H1 (cell line): ENCODE results near the gene DIPK1A. TPM values are rescaled to one million over a fixed set of nuclear protein-coding genes. Genes with fewer than 3 reads are reported as not detected.

Experiments used
- CTCF ChIA-PET: fragments of 300-600 bp; sonication (Branson Sonifier 250); formaldehyde crosslinking; loops from one replicate; lab custom pipeline; 2021; ENCODE audit not compliant: partially characterized antibody; lab: Charles Lee
- POLR2A ChIA-PET: fragments of 300-600 bp; sonication (Branson Sonifier 250); formaldehyde crosslinking; loops from one replicate; lab custom pipeline; 2021; ENCODE audit warnings: inconsistent platforms; ENCODE audit not compliant: partially characterized antibody; lab: Charles Lee
- DNase-seq, 2 experiments: peaks; one replicate each; pipeline versions ENCODE4 v3.0.0 to v3.0.0-alpha.2; 2010 to 2022; ENCODE audit warnings: low spot score in 2 of 2, low read depth in 1 of 2, mixed read lengths in 1 of 2
- FAIRE-seq: peaks from 2 replicates; lab custom pipeline; 2011; peaks lifted over from hg19 to GRCh38; lab: Jason Lieb, UNC
- H2AFZ ChIP-seq: 2 replicates; pipeline ENCODE4 v1.8.1; 2012; ENCODE audit warnings: low read length, inconsistent platforms
- H2AK5ac ChIP-seq: 2 replicates; pipeline ENCODE4 v1.6.1; 2013; ENCODE audit warnings: low read depth, low read length
- H2BK120ac ChIP-seq: replicated peaks from 2 replicates; pipeline ENCODE3; 2013; ENCODE audit warnings: low read depth, low read length, inconsistent platforms
- H2BK12ac ChIP-seq: 2 replicates; pipeline ENCODE4 v1.6.1; 2013; ENCODE audit warnings: low read depth, low read length
- H2BK15ac ChIP-seq: 2 replicates; pipeline ENCODE4 v1.6.1; 2013; ENCODE audit warnings: low read length
- H2BK20ac ChIP-seq: 2 replicates; pipeline ENCODE4 v1.6.1; 2013; ENCODE audit warnings: low read length
- H2BK5ac ChIP-seq: 2 replicates; pipeline ENCODE4 v1.6.1; 2013; ENCODE audit warnings: low read depth, low read length
- H3K14ac ChIP-seq: 2 replicates; pipeline ENCODE4 v1.6.1; 2013; ENCODE audit warnings: inconsistent platforms; ENCODE audit not compliant: insufficient read length
- H3K18ac ChIP-seq: 2 replicates; pipeline ENCODE4 v1.6.1; 2013; ENCODE audit warnings: low read length; ENCODE audit errors: extremely low read depth
- H3K23ac ChIP-seq: 2 replicates; pipeline ENCODE4 v1.6.1; 2013; ENCODE audit warnings: inconsistent platforms; ENCODE audit not compliant: insufficient read length
- H3K23me2 ChIP-seq: 2 replicates; pipeline ENCODE4 v1.6.1; 2013; ENCODE audit warnings: low read depth, low read length
- H3K27ac ChIP-seq: 2 replicates; pipeline ENCODE4 v1.6.1; 2011; ENCODE audit warnings: low read depth, low read length, inconsistent platforms
- H3K27me3 ChIP-seq, 4 experiments: replicated peaks in 1 of 4; 1 replicate in 1 of 4; 2 replicates in 3 of 4; pipeline versions ENCODE4 v1.6.1 to v1.8.1; 2011 to 2013; ENCODE audit warnings: low read length in 3 of 4, mild to moderate bottlenecking in 3 of 4, inconsistent platforms in 2 of 4, mixed read lengths in 2 of 4, moderate library complexity in 1 of 4; ENCODE audit not compliant: control insufficient read depth in 3 of 4, insufficient read depth in 3 of 4; ENCODE audit errors: extremely low read depth in 1 of 4
- H3K36me3 ChIP-seq, 4 experiments: 2 replicates each; pipeline versions ENCODE4 v1.6.1 to v1.8.1; 2011 to 2013; ENCODE audit warnings: mild to moderate bottlenecking in 4 of 4, low read length in 3 of 4, moderate library complexity in 2 of 4, control low read depth in 1 of 4, inconsistent platforms in 1 of 4; ENCODE audit not compliant: insufficient read depth in 4 of 4, control insufficient read depth in 2 of 4
- H3K4ac ChIP-seq: replicated peaks from 2 replicates; pipeline ENCODE3; 2013; ENCODE audit warnings: low read length, low read depth, mixed read lengths, inconsistent platforms; ENCODE audit not compliant: insufficient read length
- H3K4me1 ChIP-seq, 4 experiments: replicated peaks in 1 of 4; 1 replicate in 1 of 4; 2 replicates in 3 of 4; pipeline versions ENCODE4 v1.6.1 to v1.8.1; 2011 to 2013; ENCODE audit warnings: low read length in 3 of 4, inconsistent platforms in 2 of 4, mixed read lengths in 1 of 4; ENCODE audit not compliant: insufficient read depth in 4 of 4, control insufficient read depth in 3 of 4
- H3K4me2 ChIP-seq, 2 experiments: 2 replicates each; pipeline versions ENCODE4 v1.6.1 to v1.8.1; 2011 to 2013; ENCODE audit warnings: low read depth in 2 of 2, low read length in 2 of 2, control low read depth in 1 of 2, inconsistent platforms in 1 of 2, mild to moderate bottlenecking in 1 of 2; ENCODE audit not compliant: insufficient read depth in 1 of 2
- H3K4me3 ChIP-seq, 4 experiments: fragments of 200-600, 300-600 bp in 1 of 4; sonication (generic), shearing (Covaris generic), sonication (Bioruptor Twin) in 1 of 4; 2 replicates each; pipeline versions ENCODE4 v1.5.1 to v1.8.1; 2011 to 2016; ENCODE audit warnings: low read length in 4 of 4, low read depth in 3 of 4, control low read depth in 2 of 4, inconsistent platforms in 2 of 4, mild to moderate bottlenecking in 2 of 4, mixed read lengths in 1 of 4, moderate library complexity in 1 of 4; ENCODE audit not compliant: insufficient read depth in 2 of 4; ENCODE audit errors: extremely low read depth in 1 of 4
- H3K56ac ChIP-seq: replicated peaks from 2 replicates; pipeline ENCODE3; 2013; ENCODE audit warnings: low read depth, mild to moderate bottlenecking, mixed read lengths, low read length, inconsistent platforms; ENCODE audit not compliant: insufficient read length
- H3K79me1 ChIP-seq: 2 replicates; pipeline ENCODE4 v1.6.1; 2013; ENCODE audit warnings: low read depth, low read length, control low read depth
- H3K79me2 ChIP-seq, 2 experiments: 2 replicates each; pipeline versions ENCODE4 v1.6.1 to v1.8.1; 2012 to 2013; ENCODE audit warnings: low read length in 2 of 2, mild to moderate bottlenecking in 2 of 2, inconsistent platforms in 1 of 2; ENCODE audit not compliant: insufficient read depth in 2 of 2, control insufficient read depth in 1 of 2
- H3K9ac ChIP-seq, 4 experiments: replicated peaks in 1 of 4; 1 replicate in 1 of 4; 2 replicates in 3 of 4; pipeline versions ENCODE4 v1.6.1 to v1.8.1; 2011 to 2013; ENCODE audit warnings: low read depth in 3 of 4, low read length in 3 of 4, control low read depth in 2 of 4, mild to moderate bottlenecking in 2 of 4, moderate library complexity in 2 of 4, inconsistent platforms in 1 of 4; ENCODE audit errors: extremely low read depth in 1 of 4
- H3K9me3 ChIP-seq, 2 experiments: 2 replicates each; pipeline versions ENCODE4 v1.6.1 to v1.8.1; 2012 to 2013; ENCODE audit warnings: mild to moderate bottlenecking in 2 of 2, moderate library complexity in 2 of 2, control low read depth in 1 of 2, inconsistent platforms in 1 of 2, low read depth in 1 of 2, low read length in 1 of 2, mixed read lengths in 1 of 2; ENCODE audit not compliant: insufficient read depth in 2 of 2
- H4K20me1 ChIP-seq, 2 experiments: replicated peaks in 1 of 2; 2 replicates each; pipeline versions ENCODE3 to v1.8.1; 2011 to 2013; ENCODE audit warnings: inconsistent platforms in 2 of 2, low read length in 2 of 2, mild to moderate bottlenecking in 1 of 2; ENCODE audit not compliant: insufficient read depth in 2 of 2, control insufficient read depth in 1 of 2
- H4K5ac ChIP-seq: 2 replicates; pipeline ENCODE4 v1.6.1; 2013; ENCODE audit warnings: low read length, low read depth, mixed read lengths, inconsistent platforms; ENCODE audit not compliant: insufficient read length
- H4K8ac ChIP-seq: 2 replicates; pipeline ENCODE4 v1.8.0; 2013; ENCODE audit warnings: mild to moderate bottlenecking, moderate library complexity, low read length, inconsistent platforms; ENCODE audit not compliant: insufficient read depth; ENCODE audit errors: extremely low read depth
- H4K91ac ChIP-seq: replicated peaks from 2 replicates; pipeline ENCODE3; 2013; ENCODE audit warnings: low read length, mixed read lengths, inconsistent platforms; ENCODE audit not compliant: insufficient read length
- CEBPB ChIP-seq: IDR thresholded peaks from 2 replicates; pipeline ENCODE4 v1.6.1; 2012; ENCODE audit warnings: low read depth, low read length
- CREB1 ChIP-seq: IDR thresholded peaks from 2 replicates; pipeline ENCODE4 v1.6.1; 2012; ENCODE audit warnings: inconsistent platforms
- CTBP2 ChIP-seq: IDR thresholded peaks from 2 replicates; pipeline ENCODE4 v1.7.0; 2011; ENCODE audit warnings: borderline replicate concordance, mild to moderate bottlenecking, moderate library complexity, mixed read lengths, low read length; ENCODE audit not compliant: insufficient read depth, insufficient read length
- EGR1 ChIP-seq: IDR thresholded peaks from 2 replicates; pipeline ENCODE4 v1.6.1; 2011; ENCODE audit warnings: low read depth, low read length, borderline replicate concordance
- KDM4A ChIP-seq: IDR thresholded peaks from one replicate; pipeline ENCODE4 v1.7.1; 2012; ENCODE audit warnings: low read depth, mild to moderate bottlenecking, moderate library complexity, low read length, inconsistent platforms; ENCODE audit not compliant: severe bottlenecking
- POLR2AphosphoS5 ChIP-seq: IDR thresholded peaks from 2 replicates; pipeline ENCODE4 v1.6.1; 2011; ENCODE audit warnings: low read depth, low read length
- SAP30 ChIP-seq: fragments of 300-600 bp; sonication (generic); IDR thresholded peaks from 2 replicates; pipeline ENCODE4 v1.7.1; 2012; ENCODE audit warnings: low read length, moderate library complexity, mild to moderate bottlenecking, inconsistent platforms; ENCODE audit not compliant: insufficient read depth, insufficient replicate concordance
- SP2 ChIP-seq: IDR thresholded peaks from 2 replicates; pipeline ENCODE4 v1.6.1; 2012; ENCODE audit warnings: mild to moderate bottlenecking, low read length, inconsistent platforms
- TAF7 ChIP-seq: optimal IDR thresholded peaks from 2 replicates; pipeline ENCODE3; 2011; ENCODE audit warnings: low read depth, mild to moderate bottlenecking, inconsistent platforms, low read length, moderate library complexity, borderline replicate concordance
- WGBS, 2 experiments: shearing (Covaris generic) in 1 of 2; methylation state at CpG; one replicate each; pipeline versions ENCODE4 v1.1.6 to v1.1.7; 2013 to 2015; ENCODE audit warnings: low lambda C conversion rate in 2 of 2, mixed read lengths in 2 of 2, inconsistent platforms in 1 of 2, low coverage in 1 of 2, missing lambda C conversion rate in 1 of 2; ENCODE audit not compliant: insufficient replicate concordance in 2 of 2, insufficient coverage in 1 of 2, insufficient read length in 1 of 2; ENCODE audit errors: extremely low coverage in 1 of 2, missing lambda C conversion rate in 1 of 2; 5-methylcytosine and 5-hydroxymethylcytosine counted together
- polyA plus RNA-seq, 7 experiments: library from polyadenylated mRNA; depleted of rRNA in 3 of 7; stranded (reverse) in 5 of 7; unstranded in 2 of 7; fragments of >200 nt in 5 of 7; fragments of 200-250 nt in 2 of 7; gene quantifications; 1 replicate in 5 of 7; 2 replicates in 1 of 7; 4 replicates in 1 of 7; pipeline versions ENCODE4 v1.2.1 to v1.2.3, GENCODE V29; 2011 to 2013; ENCODE audit warnings: missing spikeins in 2 of 7, mixed read lengths in 2 of 7
- total RNA-seq: library from RNA; stranded (reverse); fragmentation: NEBNext Ultra II Directional; extraction: Animal tissue kit (Norgen Biotek cat#: 25700); gene quantifications from 2 replicates; pipeline ENCODE4 v1.2.1, GENCODE V29; 2021

The DIPK1A gene
- total and polyA plus RNA-seq, 2 of the 8 experiments (the other 6 are each of a cell fraction or from before 2014, with no cell fraction given): 2.5 to 5.0 TPM

DNA sequence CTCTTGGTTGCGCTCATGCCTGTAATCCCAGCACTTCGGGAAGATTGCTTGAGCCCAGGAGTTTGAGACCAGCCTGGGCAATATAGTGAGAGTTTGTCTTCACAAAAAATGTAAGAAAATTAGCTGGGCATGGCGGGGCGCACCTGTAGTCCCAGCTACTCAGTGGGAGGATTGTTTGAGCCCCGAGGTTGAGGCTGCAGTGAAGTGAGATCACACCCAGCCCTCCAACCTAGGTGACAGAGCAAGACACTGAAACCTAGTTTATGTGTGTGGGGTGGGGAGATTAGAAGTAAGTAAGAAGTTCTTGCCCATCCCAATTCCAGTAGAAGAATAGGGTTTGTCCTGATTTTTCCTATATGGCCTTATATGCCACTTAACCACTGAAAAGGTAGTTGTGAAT is 127.4 kb downstream of the DIPK1A start:
- TF ChIP-seq CEBPB: no peak
- no peak for TF ChIP-seq EGR1
- no peak for TF ChIP-seq SP2
- peak; percentile 76; the same call in 1 of the 2 replicates for TF ChIP-seq POLR2AphosphoS5
- TF ChIP-seq TAF7: no peak
- no peak for TF ChIP-seq CREB1
- no peak for TF ChIP-seq SAP30
- no peak for TF ChIP-seq KDM4A
- no peak for TF ChIP-seq CTBP2
- Histone ChIP-seq H3K4me2 (peak overlapping the region; percentile 71 to 77), H3K9me3 (no peaks in the 10 kb centered on the region), H3K36me3 (peaks cover 31 to 60% (median 49%) of the 10 kb centered on the region in 4 experiments), H2BK15ac (no peak overlapping the region), H4K91ac (no peak overlapping the region), H3K27me3 (no peaks in the 10 kb centered on the region; a peak in 1 of 7 replicates), H3K56ac (no peak overlapping the region), H3K79me1 (no peaks in the 10 kb centered on the region; the same call in 1 of the 2 replicates), H3K27ac (peak overlapping the region; percentile 38; the same call in 1 of the 2 replicates), H2BK20ac (no peak overlapping the region), H2BK12ac (no peak overlapping the region), H3K4me3 (peak overlapping the region; percentile 3 to 100 (median 98); a peak in 5 of 8 replicates), H2BK120ac (no peak overlapping the region), H4K8ac (no peak overlapping the region), H2BK5ac (no peak overlapping the region), H2AK5ac (no peak overlapping the region), H3K14ac (no peak overlapping the region), H3K18ac (no peak overlapping the region), H2AFZ (no peak overlapping the region), H3K4me1 (peaks cover 0 to 6% (median 3%) of the 10 kb centered on the region in 4 experiments; a peak in 4 of 7 replicates), H4K5ac (no peak overlapping the region), H3K23me2 (peaks cover 5% of the 10 kb centered on the region), H3K79me2 (peaks cover 37 to 70% of the 10 kb centered on the region in 2 experiments), H3K9ac (peak overlapping the region in 1 of 4 experiments; percentile 57; a peak in 5 of 7 replicates), H4K20me1 (peaks cover 26 to 31% of the 10 kb centered on the region in 2 experiments), H3K23ac (no peak overlapping the region), H3K4ac (no peak overlapping the region)
- DNase-seq (no peak), FAIRE-seq (no peak)
- ChIA-PET CTCF (interaction anchor here (1.0 to 1.3 kb wide), 2 partner anchors 85 to 160 kb away, joined by 3 to 4 read pairs; no protein-coding TSS in a partner anchor), POLR2A (interaction anchor here (1.0 to 2.3 kb wide), 9 partner anchors 9 to 245 kb away, joined by 3 to 10 read pairs (median 4); no protein-coding TSS in a partner anchor)
- 92% methylated on average over 5 of the region's 5 CpGs; no CpG with 5 or more reads in 1 of the 2 experiments for WGBS, 2 experiments
